GM12891 (cell line): Measurements from ENCODE around the gene SYNE1.
"Not testable (repeated sequence)": the region's sequence is repeated elsewhere in the genome, so short reads cannot be mapped to it uniquely, and the experiment has no call there.

ENCODE experiments used
- DNase-seq: peaks from one replicate; pipeline ENCODE4 v3.0.0; 2011; ENCODE audit warnings: low spot score; ENCODE audit not compliant: insufficient read length
- FAIRE-seq: peaks from 2 replicates; lab custom pipeline; 2011; peaks lifted over from hg19 to GRCh38; lab: Jason Lieb, UNC
- PAX5 ChIP-seq: IDR thresholded peaks from 2 replicates; pipeline ENCODE4 v1.6.1; 2011; ENCODE audit warnings: low read length, moderate library complexity, mild to moderate bottlenecking; ENCODE audit not compliant: insufficient read depth, severe bottlenecking
- POLR2A ChIP-seq: IDR thresholded peaks from 2 replicates; pipeline ENCODE4 v1.6.1; 2011; ENCODE audit warnings: low read depth, low read length, control low read depth
- POLR2AphosphoS5 ChIP-seq: IDR thresholded peaks from 2 replicates; pipeline ENCODE4 v1.6.1; 2011; ENCODE audit warnings: low read depth, low read length, control low read depth
- POU2F2 ChIP-seq: IDR thresholded peaks from 2 replicates; pipeline ENCODE4 v1.6.1; 2011; ENCODE audit warnings: low read depth, mild to moderate bottlenecking, control low read depth, low read length, moderate library complexity
- SPI1 ChIP-seq: IDR thresholded peaks from 2 replicates; pipeline ENCODE4 v1.6.1; 2011; ENCODE audit warnings: low read depth, low read length, control low read depth
- TAF1 ChIP-seq: IDR thresholded peaks from 2 replicates; pipeline ENCODE4 v1.6.1; 2011; ENCODE audit warnings: low read depth, low read length, control low read depth

The SYNE1 gene

DNA sequence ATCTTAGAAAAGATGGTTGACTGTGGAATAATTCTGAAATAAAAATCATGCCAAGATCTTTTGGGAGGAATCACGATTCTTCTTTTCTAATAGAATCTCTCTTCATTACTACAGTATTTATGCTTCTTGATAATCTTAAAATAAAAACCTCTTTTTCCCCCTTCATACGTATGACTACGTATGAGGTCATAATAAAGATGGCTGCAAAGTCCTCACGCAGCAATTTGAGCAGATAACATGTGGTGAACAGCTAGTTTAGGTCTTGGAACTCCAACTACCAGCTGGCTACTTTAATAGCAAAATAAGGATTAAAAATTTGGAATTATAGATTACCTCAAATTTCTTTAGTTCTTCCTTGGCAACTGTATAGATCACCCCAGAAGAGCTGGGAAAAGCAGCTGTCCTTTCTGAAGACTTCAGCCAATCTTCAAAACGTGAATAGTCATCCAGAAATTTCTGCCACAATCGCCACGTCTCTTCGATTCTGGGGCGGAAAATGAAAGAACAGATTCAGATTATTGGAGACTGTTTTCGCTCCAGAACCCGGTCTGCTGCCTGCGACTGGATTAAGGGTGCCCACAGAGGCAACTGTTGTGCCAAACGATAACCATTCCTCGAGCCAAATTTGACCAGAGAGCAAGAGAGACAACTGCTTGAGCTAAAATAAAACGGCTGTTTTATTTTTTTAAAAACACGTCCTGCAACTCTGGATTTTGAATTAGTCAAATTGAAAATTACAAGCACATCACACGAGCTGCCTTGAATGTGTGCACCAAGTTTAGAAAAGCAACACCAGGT lies 482.4 kb downstream of the SYNE1 start:
- no peak for DNase-seq
- FAIRE-seq = no peak

DNA sequence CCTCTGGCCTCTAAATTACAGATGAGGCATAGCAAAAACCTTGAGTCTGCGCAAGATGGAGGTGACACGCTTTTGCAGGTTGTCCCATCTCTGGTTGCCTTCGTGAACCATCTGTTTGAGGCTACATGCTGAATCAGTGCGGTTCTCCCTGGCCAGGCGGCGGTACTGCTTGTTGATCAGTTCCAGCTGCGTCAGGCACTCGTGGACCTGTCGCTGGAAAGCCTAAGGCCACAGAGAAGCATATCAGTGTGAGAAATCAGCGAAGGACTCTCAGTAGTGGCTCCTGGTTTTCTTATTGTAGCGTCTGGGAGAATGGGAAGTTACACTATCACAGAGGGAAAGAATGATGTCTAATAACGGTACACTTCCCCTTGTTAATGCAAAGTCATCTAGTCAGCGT lies 485.2 kb downstream of the SYNE1 start:
- DNase-seq (no peak), FAIRE-seq (no peak)
- no peak for TF ChIP-seq POU2F2
- TF ChIP-seq POLR2A = no peak
- TF ChIP-seq POLR2AphosphoS5 = no peak
- TF ChIP-seq SPI1 = no peak
- no peak for TF ChIP-seq TAF1
- TF ChIP-seq PAX5 = no peak

More for the DNA sequence above, 482.4 kb downstream of the SYNE1 start:
- no peak for TF ChIP-seq POLR2AphosphoS5

DNA sequence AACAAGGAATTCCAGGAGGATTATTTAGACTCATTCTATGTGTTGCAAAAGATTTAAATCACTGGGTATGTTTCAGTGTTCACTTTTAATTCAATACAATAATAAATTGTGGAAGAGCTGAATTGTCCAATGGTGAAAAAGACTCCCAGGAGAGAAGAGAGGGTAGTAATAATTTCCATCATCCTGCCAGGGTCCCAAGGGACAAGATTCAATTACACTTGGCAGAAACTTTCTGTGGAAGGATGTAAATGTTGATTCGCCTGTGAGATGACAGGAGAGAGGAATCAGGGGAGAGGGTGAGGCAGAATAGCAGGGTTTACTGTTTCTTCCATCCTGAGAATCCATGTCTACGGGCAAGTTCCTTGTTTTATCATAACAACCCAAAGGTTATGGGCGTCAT lies 487.0 kb downstream of the SYNE1 start:
- FAIRE-seq (no peak), DNase-seq (no peak)
- TF ChIP-seq POLR2A = no peak
- no peak for TF ChIP-seq SPI1

DNA sequence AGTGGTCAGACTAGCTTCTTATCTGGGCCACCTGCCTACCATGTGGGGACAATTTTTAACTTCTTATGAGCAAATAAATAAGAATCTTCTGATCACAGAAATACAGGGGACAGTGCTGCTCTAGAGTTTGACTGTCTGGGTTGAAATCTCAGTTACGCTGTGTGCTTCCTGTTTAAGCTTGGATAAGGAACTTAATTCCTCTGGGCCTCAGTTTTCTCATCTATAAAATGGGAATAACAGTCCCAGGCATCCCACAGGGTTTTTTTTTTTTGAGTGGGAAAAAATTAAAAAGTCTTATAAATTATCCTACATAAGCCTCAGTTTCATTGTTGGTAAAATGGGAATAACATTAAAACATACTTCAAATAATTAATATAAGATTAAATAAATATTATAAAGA lies 488.8 kb downstream of the SYNE1 start:
- TF ChIP-seq POU2F2 (no peak), POLR2AphosphoS5 (no peak), TAF1 (no peak), PAX5 (no peak), POLR2A (no peak), SPI1 (no peak)
- FAIRE-seq = no peak
- DNase-seq = no peak

DNA sequence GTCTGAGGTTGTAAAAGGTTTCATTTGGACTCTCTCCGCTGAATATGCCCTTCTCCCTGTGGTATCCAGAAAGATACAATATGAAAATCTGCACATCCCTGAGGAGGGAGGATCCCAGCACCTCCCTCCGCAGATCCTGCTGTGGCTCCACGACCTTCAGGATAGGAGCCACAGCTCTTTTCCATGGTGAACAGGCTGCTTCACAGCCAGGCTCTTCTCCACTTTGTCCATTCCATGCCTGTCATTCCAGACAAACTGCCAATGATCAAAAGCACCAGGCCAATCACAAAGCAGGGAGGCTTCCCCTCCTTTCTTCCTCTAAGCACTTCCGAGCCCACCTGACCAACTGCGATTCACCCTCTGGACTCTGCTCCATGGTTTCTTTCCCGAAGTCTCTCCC lies 489.9 kb downstream of the SYNE1 start:
- TF ChIP-seq POLR2AphosphoS5 (no peak), PAX5 (no peak), SPI1 (no peak), TAF1 (no peak), POU2F2 (no peak), POLR2A (no peak)
- FAIRE-seq (no peak), DNase-seq (no peak)

DNA sequence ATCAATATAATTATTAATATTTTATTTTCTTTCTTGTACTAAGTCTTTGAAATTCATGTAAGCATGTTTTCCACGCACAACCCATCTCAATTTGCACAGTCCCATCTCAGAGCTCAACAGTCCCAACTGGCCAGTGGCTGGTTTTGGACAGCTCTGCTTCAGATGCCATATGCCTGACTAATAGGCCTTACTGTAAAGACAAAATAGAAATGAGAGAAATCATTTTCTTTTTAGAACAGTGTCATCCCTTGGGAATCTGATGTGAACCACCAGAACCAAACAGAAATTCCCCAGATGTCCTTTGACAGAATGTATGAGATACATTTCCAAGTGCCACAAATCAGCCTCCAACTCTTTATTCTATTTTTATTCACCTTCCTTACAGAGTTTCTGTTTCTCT lies 490.8 kb downstream of the SYNE1 start:
- TF ChIP-seq POLR2AphosphoS5 = no peak
- no peak for TF ChIP-seq POLR2A
- no peak for TF ChIP-seq TAF1
- DNase-seq = no peak
- no peak for FAIRE-seq

DNA sequence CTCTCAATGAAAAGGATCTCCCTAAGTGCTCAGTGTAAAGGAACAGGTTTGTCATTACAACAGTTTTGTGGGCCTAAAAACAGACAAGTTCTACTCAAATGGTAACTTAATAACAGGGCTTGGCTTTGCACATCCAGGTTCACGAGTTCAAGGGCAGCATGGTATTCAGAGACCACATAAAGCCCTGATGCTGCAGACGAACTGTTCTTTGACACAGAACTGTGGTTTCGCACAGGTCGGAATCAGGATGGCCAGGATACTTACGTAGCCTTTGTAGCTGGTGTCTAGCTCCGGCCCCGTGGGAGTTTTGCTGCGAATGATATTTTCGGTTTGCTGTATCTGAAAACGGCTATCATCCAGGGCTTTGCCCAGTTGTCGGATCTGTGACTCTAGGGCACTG lies 493.8 kb downstream of the SYNE1 start:
- FAIRE-seq (no peak), DNase-seq (no peak)
- TF ChIP-seq POLR2A (no peak), PAX5 (no peak), TAF1 (no peak), POLR2AphosphoS5 (no peak), SPI1 (no peak), POU2F2 (no peak)

DNA sequence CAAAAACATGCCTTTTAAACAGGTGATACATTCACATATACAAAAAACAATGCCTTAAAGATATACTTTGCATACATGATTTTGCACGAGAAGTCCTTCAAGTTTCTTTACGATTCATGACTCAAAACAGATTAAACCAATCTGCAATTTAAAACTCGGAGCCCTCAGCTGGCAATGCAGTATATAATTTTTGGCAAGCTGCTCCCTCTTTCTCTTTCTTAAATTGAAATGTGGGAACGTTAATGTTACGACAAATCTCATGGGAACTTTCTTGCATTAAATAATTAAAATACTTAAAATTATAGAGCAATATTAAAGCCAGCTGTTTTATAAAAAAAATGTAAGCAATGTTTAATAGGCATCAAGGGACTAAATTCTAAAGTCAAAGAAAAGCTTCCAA lies 495.1 kb downstream of the SYNE1 start:
- TF ChIP-seq POLR2A (no peak), TAF1 (no peak), POLR2AphosphoS5 (no peak), SPI1 (no peak), POU2F2 (no peak), PAX5 (no peak)
- no peak for FAIRE-seq
- DNase-seq = no peak

DNA sequence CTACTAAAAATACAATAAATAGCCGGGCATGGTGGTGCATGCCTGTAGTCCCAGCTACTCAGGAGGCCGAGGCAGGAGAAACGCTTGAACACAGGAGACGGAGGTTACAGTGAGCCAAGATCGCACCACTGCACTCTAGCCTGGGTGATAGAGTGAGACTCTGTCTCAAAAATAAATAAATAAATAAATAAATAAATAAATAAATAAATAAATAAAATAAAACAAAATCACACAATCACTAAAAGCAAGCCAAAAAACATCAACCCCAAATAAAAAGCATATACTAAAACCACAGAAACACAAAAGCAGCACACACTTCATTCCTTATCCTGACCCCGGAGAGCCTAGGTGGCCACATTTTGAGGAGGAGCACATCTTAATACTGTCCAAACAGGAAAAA lies 498.8 kb downstream of the SYNE1 start:
- not testable (repeated sequence) for FAIRE-seq, DNase-seq

DNA sequence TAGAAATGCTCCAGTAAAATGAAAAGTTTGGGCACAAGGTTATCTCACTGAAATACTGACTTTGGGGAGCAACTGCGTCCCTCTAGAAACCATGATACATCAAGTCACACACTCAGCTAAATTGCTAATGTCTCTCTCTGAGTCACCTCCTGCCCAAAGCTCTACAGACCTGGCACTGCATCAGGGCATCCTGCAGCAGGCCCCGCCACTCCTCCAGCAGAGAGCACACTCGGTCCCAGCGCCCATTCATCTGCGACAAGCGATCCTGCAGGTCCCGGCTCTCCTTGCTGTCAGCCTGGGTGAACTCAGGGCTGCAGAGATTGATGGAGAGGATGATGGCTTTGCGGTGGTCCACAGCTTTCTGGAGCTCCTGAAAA lies 500.7 kb downstream of the SYNE1 start:
- no peak for DNase-seq

More for the DNA sequence above, 500.7 kb downstream of the SYNE1 start:
- no peak for FAIRE-seq
- no peak for TF ChIP-seq TAF1
